ENCODE results near the gene CASP3.
"Not testable (repeated sequence)": the region's sequence is repeated elsewhere in the genome, so short reads cannot be mapped to it uniquely, and the experiment has no call there.

Gene CASP3

GRCh38 chr4:184662236-184662635 lies 13.0 kb upstream of the CASP3 start:
- DNase-seq: no peak

- DNase-seq: no peak
Observed at GRCh38 chr4:184660978-184661377, 11.7 kb upstream of the CASP3 start.

GRCh38 chr4:184657820-184658219 lies 8.6 kb upstream of the CASP3 start:
- DNase-seq: not testable (repeated sequence)

GRCh38 chr4:184657144-184657543 lies 7.9 kb upstream of the CASP3 start:
- DNase-seq: no peak

- peak; percentile 59 for DNase-seq
Observed at GRCh38 chr4:184655889-184656869, 6.9 kb upstream of the CASP3 start.

- DNase-seq: peak; percentile 75
Observed at GRCh38 chr4:184653650-184654049, 4.4 kb upstream of the CASP3 start.

- not testable (repeated sequence) for DNase-seq
Observed at GRCh38 chr4:184652681-184653080, 3.4 kb upstream of the CASP3 start.

- DNase-seq: no peak
Observed at GRCh38 chr4:184651899-184652298, 2.7 kb upstream of the CASP3 start.

GRCh38 chr4:184649971-184650855 lies 966 bp upstream of the CASP3 start:
- DNase-seq: no peak

- peak; percentile 39 for DNase-seq
Observed at GRCh38 chr4:184648313-184649025, 778 bp downstream of the CASP3 start.

- no peak for DNase-seq
Observed at GRCh38 chr4:184648054-184648312, 1.3 kb downstream of the CASP3 start.

GRCh38 chr4:184647266-184648053 lies 1.8 kb downstream of the CASP3 start:
- no peak for DNase-seq

- DNase-seq: no peak
Observed at GRCh38 chr4:184645904-184646610, 3.2 kb downstream of the CASP3 start.

GRCh38 chr4:184644553-184645307 lies 4.5 kb downstream of the CASP3 start:
- no peak for DNase-seq

GRCh38 chr4:184643731-184644130 lies 5.5 kb downstream of the CASP3 start:
- no peak for DNase-seq

GRCh38 chr4:184641451-184641850 lies 7.8 kb downstream of the CASP3 start:
- DNase-seq: no peak

GRCh38 chr4:184641022-184641421 lies 8.2 kb downstream of the CASP3 start:
- DNase-seq: no peak

GRCh38 chr4:184636897-184637296 lies 12.3 kb downstream of the CASP3 start:
- DNase-seq: no peak

GRCh38 chr4:184636144-184636543 lies 13.1 kb downstream of the CASP3 start:
- DNase-seq: no peak

- DNase-seq: no peak
Observed at GRCh38 chr4:184635381-184635780, 13.9 kb downstream of the CASP3 start.

- no peak for DNase-seq
Observed at GRCh38 chr4:184632842-184633241, 16.4 kb downstream of the CASP3 start.
